Measurements from ENCODE around the gene MRPS14.

MRPS14 gene

DNA sequence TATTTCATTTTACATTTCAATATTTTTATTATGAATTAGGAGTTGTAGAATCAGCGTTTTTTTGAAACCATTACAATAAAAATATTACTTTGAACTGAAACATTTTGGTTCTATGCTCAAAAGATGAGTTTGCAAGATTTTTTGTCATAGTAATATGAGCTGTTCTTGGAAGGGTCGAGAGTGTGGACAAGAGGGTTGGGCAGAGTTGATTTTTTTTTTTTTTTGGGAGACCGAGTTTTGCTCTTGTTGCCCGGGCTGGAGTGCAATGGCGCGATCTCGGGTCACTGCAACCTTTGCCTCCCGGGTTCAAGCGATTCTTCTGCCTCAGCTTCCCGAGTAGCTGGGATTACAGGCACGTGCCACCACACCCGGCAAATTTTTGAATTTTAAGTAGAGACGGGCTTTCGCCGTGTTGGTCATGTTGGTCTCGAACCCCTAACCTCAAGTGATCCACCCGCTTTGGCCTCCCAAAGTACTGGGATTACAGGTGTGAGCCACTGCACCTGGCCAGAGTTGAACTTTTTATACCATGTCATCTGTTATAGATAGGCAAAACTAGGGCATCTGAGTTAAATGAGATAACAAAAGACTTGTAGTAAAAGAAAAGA is 20.2 kb downstream of the MRPS14 start:
- TF ChIP-seq CTCF (IDR thresholded peaks at IDR 0.05; ENCODE audit: insufficient read depth, low read depth, low read length, missing control alignments) = no peak
- H3K4me3 ChIP-seq (ENCODE audit: low read depth, low read length) = no peak overlapping the region
- no peak for DNase-seq (ENCODE audit: low read depth)

DNA sequence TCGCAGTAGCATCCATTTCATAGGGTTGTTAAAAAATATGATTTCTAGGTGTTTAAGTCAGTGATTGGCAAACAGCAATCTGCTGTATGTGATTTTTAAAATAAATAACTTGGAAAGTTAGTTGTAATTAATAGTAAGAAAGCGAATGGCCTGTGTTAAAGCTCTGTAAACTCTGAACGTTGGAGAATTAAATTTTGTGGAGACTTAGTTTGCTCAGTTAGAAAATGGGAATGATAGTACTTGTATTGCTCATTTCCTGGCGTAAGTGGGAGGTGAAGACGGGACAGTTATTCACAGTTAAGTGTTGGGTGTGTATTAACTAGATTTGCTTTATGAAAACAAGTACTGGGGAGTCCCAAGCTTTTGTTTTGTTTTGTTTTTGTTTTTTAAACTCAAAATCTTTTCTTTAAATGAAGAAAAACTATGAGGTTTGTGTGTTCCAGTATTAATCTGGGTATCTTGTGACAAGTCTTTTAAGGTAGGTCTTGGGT is 22.5 kb downstream of the MRPS14 start:
- TF ChIP-seq CTCF (IDR thresholded peaks at IDR 0.05; ENCODE audit: insufficient read depth, low read depth, low read length, missing control alignments) = no peak
- H3K4me3 ChIP-seq (ENCODE audit: low read depth, low read length) = peak overlapping the region; percentile 97
- peak; percentile 27 for DNase-seq (ENCODE audit: low read depth)

DNA sequence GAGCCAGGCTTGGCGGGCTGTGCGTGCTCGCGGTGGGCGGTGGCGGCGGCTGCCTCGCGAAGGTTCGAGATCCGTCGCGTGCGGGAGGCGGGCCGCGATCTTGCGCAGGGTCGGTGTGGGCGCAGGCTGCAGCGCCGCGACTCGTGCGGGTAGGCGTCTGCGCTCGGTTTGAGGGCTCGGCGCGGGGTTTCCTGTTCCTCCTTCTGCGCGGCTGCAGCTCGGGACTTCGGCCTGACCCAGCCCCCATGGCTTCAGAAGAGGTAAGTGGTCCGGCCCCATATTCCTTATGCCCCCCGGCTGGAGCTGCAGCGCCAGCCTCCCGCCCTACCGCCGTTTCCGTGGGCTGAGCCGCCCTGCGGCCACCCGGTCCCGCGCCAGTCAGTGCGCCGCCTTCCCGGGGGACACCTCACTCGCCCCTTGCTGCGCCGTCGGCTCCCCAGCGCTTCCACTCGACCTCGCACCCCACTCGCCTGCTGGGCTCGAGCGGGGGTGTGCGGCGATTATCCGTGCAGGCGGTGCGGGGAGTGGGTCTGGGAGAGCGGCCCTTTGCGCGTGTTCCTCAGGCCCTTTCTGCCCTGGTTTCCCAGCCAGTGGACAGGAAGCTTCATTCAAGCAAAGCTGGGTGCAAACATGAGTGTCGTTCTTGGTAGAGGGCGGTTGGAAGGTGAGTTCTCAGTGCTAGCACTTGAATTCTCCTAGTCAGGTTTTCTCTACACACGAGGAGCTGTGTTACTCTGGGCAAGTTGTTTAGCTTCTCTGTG is 23.1 kb downstream of the MRPS14 start, which contains the start of gene CACYBP:
Gene CACYBP (plus strand): TSS at position 12 of the 761 bp plus-strand sequence. CDS start 234 bp downstream, at position 246.
- DNase-seq (ENCODE audit: low read depth) = peak; percentile 58
- TF ChIP-seq CTCF (IDR thresholded peaks at IDR 0.05; ENCODE audit: insufficient read depth, low read depth, low read length, missing control alignments) = no peak
- peak within 1 kb of the TSS; percentile 97 for H3K4me3 ChIP-seq (ENCODE audit: low read depth, low read length)

DNA sequence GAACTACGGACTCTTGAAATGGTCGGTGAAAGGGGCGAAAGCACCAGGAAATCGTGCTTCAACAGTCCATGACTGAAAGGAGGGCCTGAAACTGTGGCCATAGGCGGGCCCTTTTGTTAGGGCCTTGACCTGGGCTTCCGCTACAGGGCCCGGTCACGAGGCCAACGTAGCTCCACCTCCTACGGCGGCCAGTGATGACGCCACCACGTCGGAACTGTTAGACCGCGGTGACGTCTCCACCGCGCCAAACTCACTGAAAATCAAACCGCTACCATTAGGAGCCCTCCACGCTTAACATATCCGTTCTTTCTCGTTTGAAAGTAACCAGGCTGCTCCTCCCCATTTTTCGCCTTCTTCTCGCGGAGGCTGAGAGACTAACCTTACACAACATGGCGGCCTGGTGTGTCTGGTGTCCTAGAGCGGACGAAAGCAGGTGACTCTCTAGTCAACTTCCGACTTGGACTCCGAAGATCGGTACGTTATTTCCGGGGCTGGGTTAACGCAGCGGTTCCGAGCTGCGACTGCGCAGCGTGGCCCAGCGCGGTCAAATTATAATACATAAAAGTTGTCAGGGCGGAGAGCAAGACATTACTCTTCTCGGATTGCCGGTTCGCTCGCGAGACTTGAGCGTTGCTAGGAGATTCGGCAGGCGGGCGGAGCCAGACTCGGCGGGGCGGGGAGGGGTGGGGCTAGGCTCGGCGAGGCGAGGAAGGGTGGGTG is 23.8 kb downstream of the MRPS14 start:
- peak overlapping the region; percentile 97 for H3K4me3 ChIP-seq (ENCODE audit: low read depth, low read length)
- TF ChIP-seq CTCF (IDR thresholded peaks at IDR 0.05; ENCODE audit: insufficient read depth, low read depth, low read length, missing control alignments) = no peak
- DNase-seq (ENCODE audit: low read depth) = peak; percentile 99

GRCh38 chr1:174998569-174999215 is 24.5 kb downstream of the MRPS14 start:
- DNase-seq (ENCODE audit: low read depth) = peak; percentile 85
- peak; percentile 74 for TF ChIP-seq CTCF (IDR thresholded peaks at IDR 0.05; ENCODE audit: insufficient read depth, low read depth, low read length, missing control alignments)
- peak overlapping the region; percentile 90 for H3K4me3 ChIP-seq (ENCODE audit: low read depth, low read length)

DNA sequence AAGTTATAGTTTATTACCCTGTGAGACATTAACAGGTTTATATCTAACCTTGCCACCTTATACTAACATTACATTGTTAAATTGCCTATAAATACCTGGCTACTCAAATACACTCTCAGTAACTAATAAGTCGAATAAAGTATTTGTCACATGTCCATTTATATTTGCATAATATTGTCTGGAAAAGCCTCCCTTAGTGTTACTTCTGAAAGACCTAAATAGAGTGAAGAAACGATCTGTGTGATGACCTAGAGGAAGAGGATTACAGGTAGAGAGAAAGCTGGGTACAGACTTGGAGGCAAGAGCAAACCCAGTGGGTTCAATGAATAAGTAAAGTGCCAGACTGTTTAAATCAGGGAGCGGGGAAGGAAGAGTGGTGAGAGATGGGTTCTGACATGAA is 26.2 kb downstream of the MRPS14 start:
- H3K4me3 ChIP-seq (ENCODE audit: low read depth, low read length) = no peak overlapping the region
- no peak for TF ChIP-seq CTCF (IDR thresholded peaks at IDR 0.05; ENCODE audit: insufficient read depth, low read depth, low read length, missing control alignments)
- DNase-seq (ENCODE audit: low read depth) = no peak
